Measurements from ENCODE around the gene IGFBP4.

IGFBP4 gene

DNA sequence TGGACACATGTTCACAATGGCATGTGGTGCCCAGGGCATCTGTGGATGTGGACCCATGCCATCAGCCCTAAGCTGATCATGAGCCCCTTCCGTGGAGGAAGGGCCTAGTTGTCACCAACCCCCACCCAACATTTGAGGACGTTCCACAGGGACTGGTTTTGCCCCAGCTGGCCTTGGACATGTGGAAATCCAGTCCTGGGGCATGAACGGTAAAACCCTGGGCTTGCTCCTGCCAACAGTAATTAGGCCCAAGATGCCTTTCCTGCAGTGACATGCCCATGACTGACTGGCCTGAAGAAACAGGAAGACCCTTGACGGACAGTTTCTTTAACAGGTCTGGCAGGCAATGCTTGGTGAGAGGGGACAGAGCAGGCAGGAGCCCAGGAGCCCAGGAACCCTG is 50.4 kb downstream of the IGFBP4 start:
- DNase-seq = no peak

DNA sequence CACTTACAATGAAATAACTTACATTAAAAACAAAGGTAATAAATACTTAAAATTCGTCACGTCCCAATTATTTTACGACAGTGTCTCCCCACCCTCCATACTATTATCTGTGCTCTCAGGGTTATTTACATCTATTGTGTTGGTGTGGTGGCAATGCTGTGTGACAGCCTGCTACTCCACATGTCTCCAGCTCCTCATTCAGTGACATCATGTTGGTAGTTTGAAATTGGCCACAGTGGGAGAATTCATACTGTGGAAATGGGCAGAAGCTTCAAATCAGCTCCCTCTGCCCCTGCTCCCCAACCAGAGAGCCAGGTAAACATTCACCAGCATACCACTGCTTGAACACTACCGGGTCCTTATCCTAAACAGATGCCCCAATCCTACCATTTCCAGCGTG is 51.9 kb downstream of the IGFBP4 start:
- no peak for DNase-seq

DNA sequence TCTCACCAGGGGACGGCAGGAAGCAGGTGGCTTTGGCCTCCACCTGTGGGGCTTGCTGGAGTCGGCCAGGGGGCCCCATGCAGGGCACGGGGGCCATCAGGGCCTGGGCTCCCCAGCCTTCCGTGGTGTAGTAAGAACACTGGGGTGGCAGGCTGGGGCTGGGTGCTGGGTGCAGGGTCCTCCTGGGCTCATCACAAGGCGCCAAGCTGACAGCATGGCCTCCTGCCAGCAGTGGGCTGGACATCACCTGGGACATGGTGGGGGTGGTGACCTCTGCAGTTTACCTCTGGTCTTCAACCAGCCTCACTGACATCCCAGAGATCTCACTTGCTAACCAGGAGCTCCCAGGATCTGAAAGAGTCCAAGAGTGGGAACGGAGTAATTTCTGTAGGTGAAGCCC is 52.9 kb downstream of the IGFBP4 start:
- no peak for DNase-seq

DNA sequence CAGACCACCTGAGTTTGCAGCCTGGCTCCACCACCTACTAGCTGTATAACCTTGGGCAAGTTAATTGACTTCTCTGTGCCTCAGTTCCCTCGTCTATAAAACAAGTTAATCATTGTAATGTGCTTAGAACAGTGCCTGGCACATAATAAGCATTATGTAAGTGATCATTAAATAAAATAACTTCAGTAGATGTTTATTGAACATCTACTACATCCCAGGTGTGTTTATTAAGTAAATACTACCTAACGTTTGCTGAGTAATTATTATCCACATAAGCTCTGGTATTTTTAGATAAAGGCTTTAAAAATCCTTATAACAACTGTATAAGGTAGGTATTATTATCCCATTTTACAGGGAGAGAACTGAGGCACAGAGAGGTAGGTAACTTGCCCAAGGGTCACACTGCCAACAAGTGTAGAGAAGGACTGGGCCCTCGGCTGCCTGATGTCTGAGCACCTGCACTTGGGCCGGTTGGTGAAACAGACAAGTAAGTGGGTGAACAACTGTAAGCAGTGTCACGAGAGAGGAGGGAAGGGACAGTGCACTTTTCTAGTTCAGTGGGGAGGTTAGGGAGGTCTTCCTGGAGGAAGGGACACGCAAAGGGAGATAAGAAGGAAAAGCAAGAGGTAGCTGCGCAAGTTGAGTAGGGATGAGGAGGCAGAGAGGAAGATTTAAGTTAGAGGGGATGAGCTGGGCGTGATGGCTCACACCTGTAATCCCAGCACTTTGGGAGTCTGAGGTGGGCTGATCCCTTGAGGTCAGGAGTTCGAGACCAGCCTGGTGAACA is 53.6 kb downstream of the IGFBP4 start:
- no peak for DNase-seq

DNA sequence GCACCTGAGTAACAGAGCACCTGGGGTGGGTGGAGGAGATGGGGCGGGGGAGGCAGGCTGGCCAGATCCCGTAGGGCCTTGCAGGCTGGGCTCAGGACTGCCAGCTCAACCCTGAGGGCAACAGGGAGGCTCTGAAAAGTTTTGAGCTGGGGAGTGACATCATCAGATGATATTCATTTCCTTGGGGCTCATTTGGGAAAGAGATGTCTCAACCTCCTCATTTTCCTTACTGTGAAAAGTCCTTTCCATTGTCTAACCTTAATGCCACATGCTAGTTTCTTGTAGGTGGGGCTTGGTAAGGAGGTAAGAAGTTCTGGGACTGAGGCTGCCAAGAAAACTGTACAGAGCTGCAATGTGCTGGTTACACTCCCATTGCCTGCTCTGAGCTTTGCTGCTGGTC is 54.4 kb downstream of the IGFBP4 start:
- DNase-seq = no peak

DNA sequence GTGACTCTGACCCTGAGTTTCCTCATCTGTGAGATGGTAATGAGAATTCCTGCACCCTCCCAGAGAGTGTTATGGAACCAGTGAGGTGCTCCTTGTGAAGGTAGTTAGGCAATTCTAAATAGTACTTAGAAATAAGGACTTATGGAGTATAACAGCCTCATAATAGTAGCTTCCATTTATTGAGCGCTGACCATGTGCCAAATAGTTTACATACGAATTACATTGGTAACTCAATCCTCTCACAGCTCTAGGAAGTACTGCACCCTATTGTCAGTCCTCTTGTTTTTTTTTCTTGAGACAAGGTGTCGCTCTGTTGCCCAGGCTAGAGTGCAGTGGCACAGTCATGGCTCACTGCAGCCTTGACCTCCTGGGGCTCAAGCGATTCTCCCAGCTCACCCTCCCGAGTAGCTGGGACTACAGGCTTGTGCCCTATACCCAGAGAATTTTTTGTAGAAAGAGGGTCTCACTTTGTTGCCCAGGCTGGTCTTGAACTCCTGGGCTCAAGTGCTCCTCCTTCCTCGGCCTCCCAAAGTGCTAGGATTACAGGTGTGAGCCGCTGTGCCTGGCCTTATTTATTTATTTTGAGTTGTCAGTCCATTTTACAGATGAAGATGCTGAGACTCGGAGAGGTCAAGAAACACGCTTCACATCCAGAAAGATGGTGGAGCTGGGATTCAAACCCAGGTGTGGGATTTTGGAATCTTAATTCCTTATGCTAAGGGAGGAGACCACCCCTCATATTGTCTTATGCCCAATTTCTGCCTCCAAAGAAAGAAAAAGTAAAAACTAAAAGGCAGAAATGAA is 55.2 kb downstream of the IGFBP4 start:
- no peak for DNase-seq

DNA sequence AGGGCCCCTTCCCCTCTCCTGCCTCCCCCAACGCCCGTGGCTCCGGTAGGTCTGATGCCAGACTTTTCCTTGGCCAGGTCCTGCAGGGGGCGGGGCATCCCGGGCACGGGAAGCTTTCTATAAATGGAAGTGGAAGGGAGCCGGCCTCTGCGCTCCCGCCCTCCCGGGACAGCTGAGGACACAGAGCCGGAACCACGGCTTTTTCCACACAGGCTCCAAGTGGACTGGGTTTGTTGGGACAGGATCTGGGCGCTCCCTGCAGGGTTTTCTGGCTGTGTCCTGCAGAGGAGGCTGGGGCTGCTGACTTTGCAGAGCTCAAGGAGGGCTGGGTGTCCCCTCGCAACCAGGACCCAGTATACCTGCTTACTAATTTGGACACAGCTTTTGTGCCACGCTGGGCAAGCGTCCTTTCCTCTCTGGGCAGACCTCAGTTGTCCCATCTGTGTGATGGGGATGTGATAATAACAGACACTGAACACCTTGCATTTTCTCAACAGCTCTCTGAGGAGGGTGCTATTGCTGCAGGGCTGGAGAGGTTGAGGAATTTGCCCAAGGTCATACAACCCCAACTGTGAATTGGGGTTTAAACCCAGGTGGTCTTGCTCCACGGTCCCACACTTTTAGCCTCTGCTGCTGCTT is 56.4 kb downstream of the IGFBP4 start:
- DNase-seq = no peak

DNA sequence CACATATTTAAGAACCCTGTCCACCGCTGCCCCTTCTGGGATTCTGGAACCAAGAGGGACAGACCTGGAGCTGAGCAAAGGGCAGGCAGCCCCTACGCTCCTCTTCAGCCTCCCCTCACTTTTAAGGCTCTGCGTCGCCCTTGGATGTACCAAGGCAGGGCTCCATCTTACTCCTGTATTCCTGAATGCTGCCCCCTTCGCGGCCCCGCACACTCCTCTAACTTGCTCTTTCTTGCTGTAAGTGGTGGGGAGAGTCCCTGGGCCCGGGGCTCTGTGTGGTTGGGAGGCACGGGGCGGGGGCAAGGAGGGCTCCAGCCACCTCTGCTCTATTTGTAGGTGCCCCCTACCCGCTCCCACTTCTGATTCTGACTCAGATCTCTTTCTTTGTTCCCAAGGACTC is 56.9 kb downstream of the IGFBP4 start:
- no peak for DNase-seq

DNA sequence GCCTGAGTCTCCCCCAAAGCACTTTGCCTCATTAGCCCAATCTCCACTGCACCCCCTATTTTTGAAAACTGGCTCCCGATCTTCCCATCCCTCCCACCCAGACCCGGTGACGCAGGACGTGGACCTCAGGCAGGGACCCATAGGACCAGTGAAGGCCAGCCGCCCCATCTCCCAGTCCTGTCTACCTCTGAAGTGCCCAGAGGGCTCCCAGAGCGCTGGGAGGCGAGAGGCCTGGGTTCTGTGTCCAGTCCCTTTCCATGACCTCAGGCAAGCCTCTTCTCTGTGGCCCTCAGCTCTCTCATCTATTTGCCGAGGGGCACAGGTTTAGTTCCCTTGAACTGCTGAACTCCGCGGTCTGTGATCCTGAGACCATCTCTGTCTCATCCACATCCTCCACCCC is 57.5 kb downstream of the IGFBP4 start:
- no peak for DNase-seq

DNA sequence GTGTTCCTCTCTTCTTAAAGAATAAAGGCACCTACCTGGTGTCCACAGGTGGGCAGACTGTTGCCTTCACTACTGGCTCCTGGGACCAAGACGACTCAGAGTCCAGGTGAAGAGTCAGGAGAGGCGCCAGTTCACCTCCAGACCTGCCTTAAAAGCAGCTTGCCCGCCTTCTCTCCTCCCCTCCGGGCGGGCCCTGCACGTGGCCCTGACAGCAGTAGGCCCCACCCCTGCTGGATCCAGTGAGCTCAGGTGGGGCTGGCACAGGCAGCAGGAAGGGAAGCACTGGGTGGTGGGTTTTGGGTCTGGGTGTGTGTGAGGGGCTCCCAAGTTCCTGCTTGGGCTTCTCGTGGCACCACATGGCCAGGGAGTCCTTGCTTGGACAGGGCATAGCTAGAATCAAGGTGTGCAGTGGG is 58.3 kb downstream of the IGFBP4 start, which contains the start of gene TNS4:
Gene TNS4 (minus strand): TSS at position 125 of the 413 bp plus-strand sequence. CDS start 5,198 bp downstream, outside the sequence.
- DNase-seq = no peak

DNA sequence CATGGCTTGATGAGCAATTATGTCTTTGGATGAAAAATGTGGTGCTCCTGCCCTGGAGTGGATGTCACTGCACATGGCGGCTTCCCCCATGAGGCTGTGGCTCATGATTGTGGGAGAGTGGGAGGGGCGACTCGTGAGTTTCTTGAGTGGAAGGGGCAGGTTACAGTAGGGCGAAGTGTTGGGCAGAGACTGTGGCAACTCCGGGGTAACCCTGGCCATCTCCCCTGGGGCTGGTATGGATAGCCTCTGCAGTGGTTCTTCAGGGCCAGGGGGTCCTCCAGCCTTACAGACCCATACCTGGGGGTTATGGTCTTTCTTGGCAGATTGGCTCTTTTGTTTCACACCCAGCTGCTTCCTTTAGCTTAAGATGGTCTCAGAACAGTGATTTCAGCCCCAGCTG is 59.5 kb downstream of the IGFBP4 start:
- DNase-seq = no peak

DNA sequence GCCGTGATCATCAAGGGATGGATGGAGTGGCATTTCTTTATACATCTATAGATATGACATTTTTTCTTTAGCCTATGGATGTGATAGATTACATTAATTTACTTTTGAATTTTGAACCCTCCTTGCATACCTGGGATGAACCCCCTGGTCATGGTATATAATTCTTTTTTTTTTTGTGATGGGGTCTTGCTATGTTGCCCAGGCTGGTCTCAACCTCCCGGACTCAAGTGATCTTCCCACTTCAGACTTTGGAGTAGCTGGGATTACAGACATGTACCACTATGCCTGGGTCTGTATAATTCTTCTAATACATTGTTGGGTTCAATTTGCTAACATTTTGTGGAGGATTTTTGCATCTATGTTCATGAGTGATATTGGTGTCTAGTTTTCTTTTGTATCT is 59.9 kb downstream of the IGFBP4 start:
- DNase-seq = no peak

DNA sequence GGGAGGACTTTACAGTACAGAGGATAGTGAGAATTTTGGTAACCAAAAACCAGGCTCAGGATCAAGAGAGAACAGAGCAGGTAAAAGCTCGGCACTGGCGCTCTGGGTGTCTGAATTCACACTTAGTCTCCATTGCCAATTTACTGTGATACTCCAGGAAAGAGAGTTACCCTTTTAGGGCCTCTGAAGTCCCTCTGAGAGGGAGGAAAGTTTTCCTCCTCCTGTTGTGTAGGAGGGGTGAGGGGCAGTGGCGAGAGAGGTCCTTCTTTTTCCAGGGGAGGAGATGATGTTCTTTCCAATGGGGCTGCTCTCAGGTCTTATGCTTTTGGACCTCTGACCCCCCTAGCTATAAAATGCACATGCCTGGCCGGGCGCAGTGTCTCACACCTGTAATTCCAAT is 63.5 kb downstream of the IGFBP4 start:
- DNase-seq = no peak
